Body of pancreas (tissue), 4 donors: ENCODE results near the gene COG6. TPM values are rescaled to one million over a fixed set of nuclear protein-coding genes. Genes with fewer than 3 reads are reported as not detected.

Experiments used
- ATAC-seq: fragments of 150-250 bp; one replicate; pipeline ENCODE4 v1.9.1; 2016
- DNase-seq, 4 donors: peaks; one replicate each; pipeline ENCODE4 v3.0.0-alpha.2; 2019
- H3K27ac ChIP-seq, 4 donors: fragments of 200-600 bp; sonication (generic); 1 replicate in 3 of 4; 2 replicates in 1 of 4; pipeline versions ENCODE4 v1.5.1 to v1.6.1; 2016 to 2019; ENCODE audit warnings: mild to moderate bottlenecking in 1 of 4, mixed read lengths in 1 of 4, moderate library complexity in 1 of 4
- H3K27me3 ChIP-seq, 2 donors: fragments of 200-600 bp; sonication (generic); one replicate each; pipeline ENCODE4 v1.6.0; 2016; ENCODE audit warnings: mild to moderate bottlenecking in 1 of 2
- H3K36me3 ChIP-seq, 2 donors: fragments of 200-600 bp; sonication (generic); replicated peaks in 1 of 2; 2 replicates each; pipeline ENCODE4 v1.5.1; 2016; ENCODE audit warnings: low read depth in 2 of 2; ENCODE audit not compliant: insufficient read depth in 1 of 2
- H3K4me1 ChIP-seq: fragments of 200-600 bp; sonication (generic); one replicate; pipeline ENCODE4 v1.6.0; 2016
- H3K4me3 ChIP-seq, 2 donors: fragments of 200-600 bp; sonication (generic); 1 replicate in 1 of 2; 2 replicates in 1 of 2; pipeline ENCODE4 v1.5.1; 2016 to 2019
- H3K9me3 ChIP-seq, 3 donors: fragments of 200-600 bp; sonication (generic); 1 replicate in 2 of 3; 2 replicates in 1 of 3; pipeline ENCODE4 v1.5.1; 2016
- CTCF ChIP-seq, 7 experiments: fragments of 450-650 bp in 4 of 7; fragments of 200-600 bp in 3 of 7; sonication (generic) in 3 of 7; IDR thresholded peaks; one replicate each; pipeline ENCODE4 v1.5.1; 2016 to 2019; ENCODE audit warnings: antibody characterized with exemption in 7 of 7
- POLR2A ChIP-seq, 3 donors: fragments of 450-650 bp; IDR thresholded peaks; one replicate each; pipeline ENCODE4 v1.6.1; 2016; ENCODE audit warnings: antibody characterized with exemption in 3 of 3, mild to moderate bottlenecking in 2 of 3
- WGBS, 2 donors: methylation state at CpG; one replicate each; pipeline ENCODE4 v1.1.5; 2017; 5-methylcytosine and 5-hydroxymethylcytosine counted together
- intact Hi-C: fragments of 100-400 bp; cut with DNase I; formaldehyde crosslinking; loops from one replicate; pipeline ENCODE4 v1.15.1; 2023
- total RNA-seq, 2 donors: library from RNA; depleted of rRNA; stranded (reverse); fragments of >200 nt; gene quantifications; one replicate each; pipeline ENCODE4 v1.1.0, GENCODE V29; 2016

Gene COG6
- total RNA-seq, 2 donors from 2014 or later, result 13.5 to 17.9 TPM

DNA sequence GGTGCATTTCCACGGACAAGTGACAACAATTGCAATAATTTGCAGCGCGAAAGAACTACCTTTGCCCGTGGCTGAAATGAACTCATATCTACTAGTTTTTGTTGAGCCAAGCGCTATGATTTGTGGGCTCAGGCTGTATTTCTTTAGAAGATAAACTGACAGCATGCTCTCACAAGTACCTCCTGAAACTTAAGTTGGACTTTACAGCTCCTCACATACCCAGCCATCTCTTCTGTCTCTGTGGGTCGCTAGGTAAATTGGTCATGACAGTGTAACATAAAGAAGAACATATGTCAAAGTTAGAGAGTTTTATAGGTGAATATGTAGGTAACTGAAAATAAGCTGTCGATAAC, 839 bp downstream of the COG6 start:
- H3K4me1 ChIP-seq, result peaks cover 13% of the 10 kb centered on the region
- peak overlapping the region; percentile 38 to 100 for H3K4me3 ChIP-seq
- H3K36me3 ChIP-seq, result peaks cover 0 to 4% of the 10 kb centered on the region in 2 donors
- no peak for TF ChIP-seq POLR2A (IDR thresholded peaks at IDR 0.05)
- no peak for TF ChIP-seq CTCF (IDR thresholded peaks at IDR 0.05)
- H3K9me3 ChIP-seq, result no peaks in the 10 kb centered on the region
- ATAC-seq (peak; percentile 19), DNase-seq (no peak)
- H3K27ac ChIP-seq, result peak overlapping the region; percentile 68 to 87 (median 76)
- H3K27me3 ChIP-seq, result no peaks in the 10 kb centered on the region
- intact Hi-C loops, result no loop called here
- 5 to 7% methylated on average over 7 of the region's 7 CpGs for WGBS, 2 donors

- no peaks in the 10 kb centered on the region for H3K27me3 ChIP-seq
- peaks cover 0 to 6% of the 10 kb centered on the region in 2 donors for H3K36me3 ChIP-seq
- no peak for ATAC-seq
- no peak overlapping the region for H3K4me3 ChIP-seq
- no peak overlapping the region for H3K27ac ChIP-seq
- intact Hi-C loops, result no loop called here
- no peak for TF ChIP-seq POLR2A (IDR thresholded peaks at IDR 0.05)
- no peak for TF ChIP-seq CTCF (IDR thresholded peaks at IDR 0.05)
- H3K9me3 ChIP-seq, result no peaks in the 10 kb centered on the region
- no peak for DNase-seq
- peaks cover 6% of the 10 kb centered on the region for H3K4me1 ChIP-seq
- WGBS, 2 donors, result 94 to 95% methylated on average over 1 of the region's 1 CpG
These were observed 8.0 kb downstream of the COG6 start for GRCh38 chr13:39663508-39663907.

GRCh38 chr13:39663958-39664357, 8.5 kb downstream of the COG6 start:
- H3K27me3 ChIP-seq, result no peaks in the 10 kb centered on the region
- intact Hi-C loops, result no loop called here
- no peak overlapping the region for H3K27ac ChIP-seq
- DNase-seq (no peak), ATAC-seq (no peak)
- H3K36me3 ChIP-seq, result peaks cover 0 to 6% of the 10 kb centered on the region in 2 donors
- WGBS, 2 donors, result 67 to 73% methylated on average over 2 of the region's 2 CpGs
- TF ChIP-seq POLR2A (IDR thresholded peaks at IDR 0.05), result no peak
- no peak for TF ChIP-seq CTCF (IDR thresholded peaks at IDR 0.05)
- no peak overlapping the region for H3K4me3 ChIP-seq
- H3K9me3 ChIP-seq, result no peaks in the 10 kb centered on the region
- H3K4me1 ChIP-seq, result peaks cover 6% of the 10 kb centered on the region

- no peaks in the 10 kb centered on the region for H3K9me3 ChIP-seq
- TF ChIP-seq CTCF (IDR thresholded peaks at IDR 0.05) (no peak), POLR2A (IDR thresholded peaks at IDR 0.05) (no peak)
- peaks cover 6% of the 10 kb centered on the region for H3K4me1 ChIP-seq
- DNase-seq, result no peak
- H3K36me3 ChIP-seq, result peaks cover 0 to 6% of the 10 kb centered on the region in 2 donors
- no peak for ATAC-seq
- H3K27me3 ChIP-seq, result no peaks in the 10 kb centered on the region
- WGBS, 2 donors, result 40 to 52% methylated on average over 1 of the region's 1 CpG
- no peak overlapping the region for H3K4me3 ChIP-seq
- intact Hi-C loops, result no loop called here
- H3K27ac ChIP-seq, result no peak overlapping the region
These were observed 10.3 kb downstream of the COG6 start for GRCh38 chr13:39665763-39666162.

- WGBS, 2 donors, result 82 to 84% methylated on average over 2 of the region's 2 CpGs
- no peaks in the 10 kb centered on the region for H3K9me3 ChIP-seq
- intact Hi-C loops, result no loop called here
These were observed 15.0 kb downstream of the COG6 start for GRCh38 chr13:39670445-39670844.

More at GRCh38 chr13:39670445-39670844, 15.0 kb downstream of the COG6 start:
- DNase-seq, result no peak
- H3K27ac ChIP-seq, result no peak overlapping the region
- peaks cover 6% of the 10 kb centered on the region for H3K4me1 ChIP-seq
- no peak overlapping the region for H3K4me3 ChIP-seq
- H3K27me3 ChIP-seq, result no peaks in the 10 kb centered on the region
- H3K36me3 ChIP-seq, result peaks cover 0 to 3% of the 10 kb centered on the region in 2 donors
- no peak for TF ChIP-seq POLR2A (IDR thresholded peaks at IDR 0.05)
- TF ChIP-seq CTCF (IDR thresholded peaks at IDR 0.05), result no peak
- ATAC-seq, result no peak
